ENCODE data around the gene WDFY4. TPM values are rescaled to one million over a fixed set of nuclear protein-coding genes. Genes with fewer than 3 reads are reported as not detected.

The WDFY4 gene
- total RNA-seq, 1 donor from 2014 or later, result not detected

DNA sequence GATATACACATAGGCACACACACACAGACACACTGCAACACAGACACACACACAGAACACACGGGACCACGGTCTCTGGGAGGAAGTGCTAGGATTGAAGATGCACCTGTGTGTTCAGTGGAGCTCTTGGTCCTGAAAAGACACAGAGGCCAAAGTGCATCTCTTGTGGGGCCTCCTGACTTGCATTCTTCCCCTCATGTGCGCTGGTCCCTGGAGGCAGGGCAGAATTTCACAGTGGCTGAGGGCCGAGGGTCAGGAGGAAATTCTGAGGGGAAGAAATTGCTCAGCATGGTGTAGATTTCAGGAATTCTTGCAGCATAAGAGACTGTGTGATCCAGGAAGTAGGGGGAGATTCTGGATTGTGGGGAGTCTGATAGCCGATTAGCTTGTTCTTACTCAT, 35.9 kb downstream of the WDFY4 start:
- Mint-ChIP-seq H3K36me3 (ENCODE audit: low read depth) (no peaks in the 10 kb centered on the region), H3K27me3 (ENCODE audit: low read depth) (peaks cover 20% of the 10 kb centered on the region)

DNA sequence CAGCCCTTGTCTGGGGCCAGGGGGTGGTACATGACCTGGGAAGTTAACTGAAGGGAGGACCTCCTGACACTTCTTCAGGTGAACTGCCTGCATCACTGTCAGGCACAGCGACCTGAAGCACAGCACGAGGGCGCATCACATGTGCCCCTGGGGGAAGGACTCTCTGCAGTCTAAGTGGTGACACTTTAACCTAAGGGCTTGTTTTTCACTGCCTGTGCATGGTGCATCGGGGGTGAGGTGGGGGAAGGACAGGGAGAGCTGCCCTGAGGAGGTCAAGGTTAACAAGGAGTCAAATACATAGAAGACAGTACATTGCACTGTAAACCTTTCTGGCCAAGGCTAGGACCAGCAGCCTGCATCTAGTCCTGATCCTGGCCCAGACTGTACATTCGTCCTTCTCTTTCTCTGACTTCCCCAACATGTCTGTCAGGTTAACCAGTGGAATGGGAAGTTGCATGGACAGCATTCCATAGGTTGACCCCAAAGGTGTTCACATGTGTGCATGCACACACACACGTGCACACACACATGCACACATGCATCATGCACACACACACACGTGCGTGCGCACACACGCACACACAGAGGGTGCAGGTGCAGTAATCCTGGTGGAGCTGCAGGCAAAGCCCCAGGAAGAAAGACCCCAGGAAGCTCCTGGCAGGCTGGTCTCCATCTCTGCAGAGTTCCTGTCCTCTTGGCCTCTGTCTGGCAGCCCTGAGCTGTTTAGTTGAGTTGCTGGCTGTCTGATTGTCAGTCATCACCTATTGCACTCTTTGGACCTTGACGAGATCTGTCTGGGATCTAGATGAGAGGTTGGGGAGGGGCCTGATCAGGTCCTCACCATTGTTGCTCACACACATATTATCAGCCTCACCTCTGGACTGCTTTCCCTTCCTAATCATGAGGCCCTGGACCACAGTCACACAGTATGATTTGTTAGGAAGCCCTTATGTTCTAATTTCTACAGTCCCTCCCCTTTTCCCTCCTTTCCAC, 37.8 kb downstream of the WDFY4 start:
- Mint-ChIP-seq H3K27ac (ENCODE audit: unreplicated experiment) (no peak overlapping the region), H3K4me3 (ENCODE audit: unreplicated experiment) (no peak overlapping the region), H3K36me3 (ENCODE audit: low read depth) (no peaks in the 10 kb centered on the region), H3K9me3 (ENCODE audit: low read depth) (no peaks in the 10 kb centered on the region), H3K4me1 (ENCODE audit: low read depth) (no peaks in the 10 kb centered on the region), H3K27me3 (ENCODE audit: low read depth) (peaks cover 23% of the 10 kb centered on the region)
- TF ChIP-seq, protein P1, sequence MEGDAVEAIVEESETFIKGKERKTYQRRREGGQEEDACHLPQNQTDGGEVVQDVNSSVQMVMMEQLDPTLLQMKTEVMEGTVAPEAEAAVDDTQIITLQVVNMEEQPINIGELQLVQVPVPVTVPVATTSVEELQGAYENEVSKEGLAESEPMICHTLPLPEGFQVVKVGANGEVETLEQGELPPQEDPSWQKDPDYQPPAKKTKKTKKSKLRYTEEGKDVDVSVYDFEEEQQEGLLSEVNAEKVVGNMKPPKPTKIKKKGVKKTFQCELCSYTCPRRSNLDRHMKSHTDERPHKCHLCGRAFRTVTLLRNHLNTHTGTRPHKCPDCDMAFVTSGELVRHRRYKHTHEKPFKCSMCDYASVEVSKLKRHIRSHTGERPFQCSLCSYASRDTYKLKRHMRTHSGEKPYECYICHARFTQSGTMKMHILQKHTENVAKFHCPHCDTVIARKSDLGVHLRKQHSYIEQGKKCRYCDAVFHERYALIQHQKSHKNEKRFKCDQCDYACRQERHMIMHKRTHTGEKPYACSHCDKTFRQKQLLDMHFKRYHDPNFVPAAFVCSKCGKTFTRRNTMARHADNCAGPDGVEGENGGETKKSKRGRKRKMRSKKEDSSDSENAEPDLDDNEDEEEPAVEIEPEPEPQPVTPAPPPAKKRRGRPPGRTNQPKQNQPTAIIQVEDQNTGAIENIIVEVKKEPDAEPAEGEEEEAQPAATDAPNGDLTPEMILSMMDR (IDR thresholded peaks at IDR 0.05), result no peak
- no peak for DNase-seq (ENCODE audit: low spot score)

More for the DNA sequence above, 35.9 kb downstream of the WDFY4 start:
- no peak for DNase-seq (ENCODE audit: low spot score)
- no peak overlapping the region for H3K4me3 Mint-ChIP-seq (ENCODE audit: unreplicated experiment)
- TF ChIP-seq, protein P1 (IDR thresholded peaks at IDR 0.05), result no peak
- H3K4me1 Mint-ChIP-seq (ENCODE audit: low read depth), result no peaks in the 10 kb centered on the region
- H3K27ac Mint-ChIP-seq (ENCODE audit: unreplicated experiment), result no peak overlapping the region
- H3K9me3 Mint-ChIP-seq (ENCODE audit: low read depth), result no peaks in the 10 kb centered on the region

DNA sequence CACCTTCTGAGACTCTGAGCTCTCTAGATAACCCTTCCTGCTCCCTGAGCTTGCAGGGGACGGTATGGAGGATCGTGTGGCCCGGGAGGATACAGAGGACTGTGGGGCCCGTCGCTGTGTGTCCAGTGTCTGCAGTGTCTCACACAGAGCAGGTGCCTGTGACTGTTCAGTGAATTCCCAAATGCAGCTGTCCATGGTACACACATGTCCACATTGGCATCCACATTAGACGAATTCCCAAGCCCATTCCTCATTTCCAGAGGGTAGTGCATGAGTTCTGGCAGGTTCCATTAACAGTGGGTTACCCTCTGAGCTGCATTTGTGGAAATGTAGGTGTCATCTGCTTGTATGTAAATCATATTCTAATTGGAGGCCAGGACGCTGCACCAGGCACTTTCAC, 39.5 kb downstream of the WDFY4 start:
- H3K27ac Mint-ChIP-seq (ENCODE audit: unreplicated experiment), result no peak overlapping the region
- H3K27me3 Mint-ChIP-seq (ENCODE audit: low read depth), result peaks cover 20% of the 10 kb centered on the region
- TF ChIP-seq, protein P1 (IDR thresholded peaks at IDR 0.05), result no peak
- H3K9me3 Mint-ChIP-seq (ENCODE audit: low read depth), result no peaks in the 10 kb centered on the region
- no peak overlapping the region for H3K4me3 Mint-ChIP-seq (ENCODE audit: unreplicated experiment)
- DNase-seq (ENCODE audit: low spot score), result no peak
- no peaks in the 10 kb centered on the region for H3K4me1 Mint-ChIP-seq (ENCODE audit: low read depth)
- no peaks in the 10 kb centered on the region for H3K36me3 Mint-ChIP-seq (ENCODE audit: low read depth)

DNA sequence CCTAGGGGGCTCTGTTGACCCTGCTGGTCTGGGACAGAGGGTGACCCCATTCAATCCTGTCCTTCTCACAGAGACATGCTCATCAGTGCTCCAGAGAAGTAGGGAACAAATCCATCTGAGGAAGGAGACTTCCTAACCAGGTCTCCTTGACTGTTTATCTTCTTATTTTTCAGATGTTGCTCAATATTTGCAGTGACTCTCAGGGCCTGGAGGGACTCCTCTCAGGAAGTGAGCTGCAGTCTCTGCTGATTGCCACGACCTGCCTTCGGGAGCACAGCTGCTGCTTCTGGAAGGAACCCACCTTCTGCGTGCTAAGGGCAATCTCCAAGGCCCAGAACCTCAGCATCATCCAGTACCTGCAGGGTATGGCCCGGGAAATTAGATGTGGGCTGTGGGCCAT, 41.0 kb downstream of the WDFY4 start:
- Mint-ChIP-seq H3K4me1 (ENCODE audit: low read depth) (no peaks in the 10 kb centered on the region), H3K36me3 (ENCODE audit: low read depth) (no peaks in the 10 kb centered on the region), H3K27me3 (ENCODE audit: low read depth) (peaks cover 20% of the 10 kb centered on the region), H3K4me3 (ENCODE audit: unreplicated experiment) (no peak overlapping the region), H3K9me3 (ENCODE audit: low read depth) (no peaks in the 10 kb centered on the region), H3K27ac (ENCODE audit: unreplicated experiment) (no peak overlapping the region)
- TF ChIP-seq, protein P1 (IDR thresholded peaks at IDR 0.05), result no peak
- DNase-seq (ENCODE audit: low spot score), result no peak

DNA sequence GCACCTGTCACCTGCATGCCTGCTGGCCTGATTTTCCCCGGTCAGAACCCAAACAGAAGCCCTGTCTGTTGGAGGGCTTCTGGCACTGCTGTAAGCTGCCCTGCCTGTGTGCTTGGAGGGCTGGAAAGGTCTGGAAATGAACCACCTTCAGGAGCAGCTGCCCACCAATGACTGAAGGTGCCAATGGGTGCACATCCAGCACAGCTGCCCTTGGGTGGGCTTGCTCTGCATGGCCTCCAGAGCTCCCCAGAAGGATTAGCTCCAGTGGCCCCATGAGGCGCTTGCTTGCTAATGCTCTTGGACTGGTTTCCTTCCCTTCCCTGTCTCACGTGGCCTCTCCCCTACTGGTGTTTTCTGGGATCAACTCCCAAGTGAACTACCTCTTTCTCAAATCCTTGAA, 43.2 kb downstream of the WDFY4 start:
- TF ChIP-seq, protein P1 (IDR thresholded peaks at IDR 0.05), result no peak
- Mint-ChIP-seq H3K36me3 (ENCODE audit: low read depth) (no peaks in the 10 kb centered on the region), H3K4me1 (ENCODE audit: low read depth) (no peaks in the 10 kb centered on the region), H3K27me3 (ENCODE audit: low read depth) (peaks cover 20% of the 10 kb centered on the region), H3K9me3 (ENCODE audit: low read depth) (no peaks in the 10 kb centered on the region), H3K27ac (ENCODE audit: unreplicated experiment) (no peak overlapping the region), H3K4me3 (ENCODE audit: unreplicated experiment) (no peak overlapping the region)
- DNase-seq (ENCODE audit: low spot score), result no peak

Measured in chondrocyte (in vitro differentiated cells).